Measurements from ENCODE around the gene EME2. TPM values are rescaled to one million over a fixed set of nuclear protein-coding genes. Genes with fewer than 3 reads are reported as not detected.

The EME2 gene
- total RNA-seq, 1 experiment from 2014 or later = 63.6 TPM

GRCh38 chr16:1744338-1744840 is 28.2 kb upstream of the EME2 start:
- Histone ChIP-seq H3K4me2 (ENCODE audit: insufficient read depth, insufficient read length, low read length) (no peak overlapping the region), H2BK5ac (ENCODE audit: insufficient read length, low read length) (no peak overlapping the region), H3K27ac (ENCODE audit: insufficient read length, low read depth, low read length) (no peak overlapping the region), H3K9ac (ENCODE audit: extremely low read depth, insufficient read length, low read length) (no peak overlapping the region), H3K79me2 (ENCODE audit: insufficient read depth, low read length) (no peaks in the 10 kb centered on the region), H2BK12ac (ENCODE audit: insufficient read length, low read depth, low read length) (no peak overlapping the region), H2BK120ac (ENCODE audit: low read depth, low read length, poor library complexity, severe bottlenecking) (no peak overlapping the region), H3K79me1 (ENCODE audit: insufficient read depth, low read depth, low read length, poor library complexity, severe bottlenecking) (no peaks in the 10 kb centered on the region), H3K4ac (ENCODE audit: low read depth, low read length) (no peak overlapping the region), H3T11ph (ENCODE audit: low read length) (no peak overlapping the region), H4K20me1 (ENCODE audit: control insufficient read depth, insufficient read depth, insufficient read length) (peaks cover 3% of the 10 kb centered on the region), H2BK20ac (ENCODE audit: low read depth, low read length, poor library complexity, severe bottlenecking) (no peak overlapping the region), H4K91ac (ENCODE audit: insufficient read length, low read depth, low read length) (no peak overlapping the region), H2AK5ac (ENCODE audit: insufficient read length, low read length) (no peak overlapping the region), H3K27me3 (ENCODE audit: insufficient read depth, low read length) (no peaks in the 10 kb centered on the region), H3K4me1 (ENCODE audit: insufficient read depth, low read length) (no peaks in the 10 kb centered on the region), H3K14ac (ENCODE audit: insufficient read depth, low read length) (no peak overlapping the region), H4K5ac (ENCODE audit: insufficient read length, low read depth, low read length) (no peak overlapping the region), H3K23ac (ENCODE audit: insufficient read length, low read depth, low read length) (no peak overlapping the region), H3K9me3 (ENCODE audit: control insufficient read depth, low read depth, low read length) (peaks cover 4% of the 10 kb centered on the region), H3K18ac (ENCODE audit: insufficient read length, low read depth, low read length) (no peak overlapping the region), H3K23me2 (ENCODE audit: insufficient read length, low read depth, low read length, poor library complexity, severe bottlenecking) (no peaks in the 10 kb centered on the region), H4K8ac (replicated peaks; ENCODE audit: insufficient read length, low read depth, low read length) (no peak overlapping the region), H3K56ac (ENCODE audit: insufficient read length, low read depth, low read length) (no peak overlapping the region), H2AFZ (ENCODE audit: low read length) (no peak overlapping the region), H2BK15ac (ENCODE audit: low read depth, low read length) (no peak overlapping the region)
- Mint-ChIP-seq H3K4me3 (no peak overlapping the region; a peak in 1 of 5 replicates), H3K9me3 (no peaks in the 10 kb centered on the region), H3K4me1 (no peaks in the 10 kb centered on the region), H3K27ac (no peak overlapping the region), H3K36me3 (ENCODE audit: insufficient read depth in 1 of 3, low read depth in 3 of 3) (peaks cover 3 to 14% (median 13%) of the 10 kb centered on the region in 3 experiments), H3K27me3 (ENCODE audit: low read depth) (no peaks in the 10 kb centered on the region; the same call in 1 of the 2 replicates)
- no CpG with 5 or more reads among the region's 24 CpGs for WGBS (ENCODE audit: extremely low coverage, insufficient read length, low lambda C conversion rate)
- no peak for DNase-seq
- TF ChIP-seq CTCF (conservative IDR thresholded peaks at IDR 0.05) = no peak

All from H9 (cell line).